Osteoblast (primary cell): Measurements from ENCODE around the gene USP48. TPM values are rescaled to one million over a fixed set of nuclear protein-coding genes. Genes with fewer than 3 reads are reported as not detected.
A peak's percentile ranks its signal among the peaks of the same experiment; 100 is the strongest.

Experiments used
- DNase-seq: peaks from one replicate; pipeline ENCODE4 v3.0.0; 2011; ENCODE audit warnings: low spot score, mixed read lengths; ENCODE audit not compliant: insufficient read length; ENCODE audit errors: missing footprints
- H2AFZ ChIP-seq: 2 replicates; pipeline ENCODE4 v1.6.0; 2011; ENCODE audit warnings: mild to moderate bottlenecking, low read length
- H3K27ac ChIP-seq: 2 replicates; pipeline ENCODE4 v1.5.1; 2011; ENCODE audit warnings: mild to moderate bottlenecking, low read depth, low read length, moderate library complexity
- H3K27me3 ChIP-seq: 2 replicates; pipeline ENCODE4 v1.6.0; 2012; ENCODE audit warnings: mild to moderate bottlenecking, control low read depth, inconsistent platforms, low read length, moderate library complexity; ENCODE audit not compliant: insufficient read depth
- H3K36me3 ChIP-seq: 2 replicates; pipeline ENCODE4 v1.5.1; 2011; ENCODE audit warnings: mild to moderate bottlenecking, low read length, control low read depth, moderate library complexity; ENCODE audit not compliant: insufficient read depth
- H3K4me1 ChIP-seq: 2 replicates; pipeline ENCODE4 v1.5.1; 2011; ENCODE audit warnings: mild to moderate bottlenecking, low read length, control low read depth, moderate library complexity; ENCODE audit not compliant: insufficient read depth
- H3K4me2 ChIP-seq: 2 replicates; pipeline ENCODE4 v1.6.0; 2011; ENCODE audit warnings: mild to moderate bottlenecking, low read length; ENCODE audit not compliant: insufficient read depth
- H3K4me3 ChIP-seq: fragments of 200-600 bp; sonication (generic); 3 replicates; pipeline ENCODE4 v1.5.1; 2012; ENCODE audit warnings: mild to moderate bottlenecking, low read length, inconsistent platforms; ENCODE audit not compliant: insufficient read depth
- H3K79me2 ChIP-seq: 2 replicates; pipeline ENCODE4 v1.6.0; 2012; ENCODE audit warnings: mild to moderate bottlenecking, low read length, control low read depth, inconsistent platforms; ENCODE audit not compliant: insufficient read depth
- H3K9me3 ChIP-seq: 2 replicates; pipeline ENCODE4 v1.5.1; 2011; ENCODE audit warnings: low read depth, low read length, control low read depth
- H4K20me1 ChIP-seq: 2 replicates; pipeline ENCODE4 v1.6.0; 2012; ENCODE audit warnings: mild to moderate bottlenecking, low read length, control low read depth; ENCODE audit not compliant: insufficient read depth
- CTCF ChIP-seq: IDR thresholded peaks from 2 replicates; pipeline ENCODE4 v1.5.1; 2011; ENCODE audit warnings: mild to moderate bottlenecking, low read depth, low read length, moderate library complexity; ENCODE audit errors: extremely low read depth
- total RNA-seq: library from RNA; depleted of rRNA; stranded (reverse); fragments of >200 nt; gene quantifications from 2 replicates; pipeline ENCODE4 v1.2.3, GENCODE V29; 2012

Gene USP48
- 50.1 and 52.5 TPM in 2 replicates for total RNA-seq

GRCh38 chr1:21782868-21783678 lies at the start of gene USP48:
TSS of gene USP48 (minus strand) at chr1:21783149. CDS start at chr1:21782957, 192 bp downstream.
- TF ChIP-seq CTCF: no peak
- H3K9me3 ChIP-seq: no peaks in the 10 kb centered on the region

GRCh38 chr1:21831454-21831970 lies 48.6 kb upstream of the USP48 start:
- DNase-seq: no peak
- Histone ChIP-seq H2AFZ (no peak overlapping the region), H3K4me2 (no peak overlapping the region), H3K36me3 (peaks cover 89% of the 10 kb centered on the region), H4K20me1 (peaks cover 45% of the 10 kb centered on the region), H3K4me3 (no peak overlapping the region), H3K9me3 (no peaks in the 10 kb centered on the region), H3K4me1 (no peaks in the 10 kb centered on the region), H3K27me3 (no peaks in the 10 kb centered on the region), H3K27ac (no peak overlapping the region), H3K79me2 (no peaks in the 10 kb centered on the region)
- no peak for TF ChIP-seq CTCF

More at GRCh38 chr1:21782868-21783678, at the start of gene USP48:
- peak within 1 kb of the TSS; percentile 99 for H3K27ac ChIP-seq
- H2AFZ ChIP-seq: peak within 1 kb of the TSS; percentile 91
- peaks cover 19% of the 10 kb centered on the region for H3K4me1 ChIP-seq
- H3K27me3 ChIP-seq: no peaks in the 10 kb centered on the region
- peaks cover 47% of the 10 kb centered on the region for H3K79me2 ChIP-seq
- H3K4me2 ChIP-seq: peak within 1 kb of the TSS; percentile 96
- peak within 1 kb of the TSS; percentile 77 for H3K4me3 ChIP-seq
- no peaks in the 10 kb centered on the region for H3K36me3 ChIP-seq
- peaks cover 14% of the 10 kb centered on the region for H4K20me1 ChIP-seq
- peak; percentile 96 for DNase-seq

GRCh38 chr1:21830792-21831453 lies 48.0 kb upstream of the USP48 start:
- Histone ChIP-seq H3K36me3 (peaks cover 90% of the 10 kb centered on the region), H3K27me3 (no peaks in the 10 kb centered on the region), H3K4me3 (no peak overlapping the region), H4K20me1 (peaks cover 44% of the 10 kb centered on the region), H3K79me2 (no peaks in the 10 kb centered on the region), H3K4me2 (no peak overlapping the region), H3K9me3 (no peaks in the 10 kb centered on the region), H2AFZ (no peak overlapping the region), H3K4me1 (no peaks in the 10 kb centered on the region), H3K27ac (no peak overlapping the region)
- DNase-seq: no peak
- TF ChIP-seq CTCF: no peak

- peak; percentile 86 for DNase-seq
- Histone ChIP-seq H2AFZ (no peak overlapping the region), H3K4me3 (no peak overlapping the region), H3K9me3 (no peaks in the 10 kb centered on the region), H3K27ac (no peak overlapping the region), H4K20me1 (peaks cover 39% of the 10 kb centered on the region), H3K79me2 (no peaks in the 10 kb centered on the region), H3K27me3 (no peaks in the 10 kb centered on the region), H3K4me2 (no peak overlapping the region), H3K36me3 (peaks cover 89% of the 10 kb centered on the region), H3K4me1 (no peaks in the 10 kb centered on the region)
- TF ChIP-seq CTCF: no peak
These were observed 46.3 kb upstream of the USP48 start for GRCh38 chr1:21829294-21829693.
